Osteoblast (primary cell): Measurements from ENCODE around the gene GASK1A. TPM values are rescaled to one million over a fixed set of nuclear protein-coding genes. Genes with fewer than 3 reads are reported as not detected.

ENCODE experiments used
- DNase-seq: peaks from one replicate; pipeline ENCODE4 v3.0.0; 2011; ENCODE audit warnings: low spot score, mixed read lengths; ENCODE audit not compliant: insufficient read length; ENCODE audit errors: missing footprints
- H2AFZ ChIP-seq: 2 replicates; pipeline ENCODE4 v1.6.0; 2011; ENCODE audit warnings: mild to moderate bottlenecking, low read length
- H3K27ac ChIP-seq: 2 replicates; pipeline ENCODE4 v1.5.1; 2011; ENCODE audit warnings: mild to moderate bottlenecking, low read depth, low read length, moderate library complexity
- H3K27me3 ChIP-seq: 2 replicates; pipeline ENCODE4 v1.6.0; 2012; ENCODE audit warnings: mild to moderate bottlenecking, control low read depth, inconsistent platforms, low read length, moderate library complexity; ENCODE audit not compliant: insufficient read depth
- H3K36me3 ChIP-seq: 2 replicates; pipeline ENCODE4 v1.5.1; 2011; ENCODE audit warnings: mild to moderate bottlenecking, low read length, control low read depth, moderate library complexity; ENCODE audit not compliant: insufficient read depth
- H3K4me1 ChIP-seq: 2 replicates; pipeline ENCODE4 v1.5.1; 2011; ENCODE audit warnings: mild to moderate bottlenecking, low read length, control low read depth, moderate library complexity; ENCODE audit not compliant: insufficient read depth
- H3K4me2 ChIP-seq: 2 replicates; pipeline ENCODE4 v1.6.0; 2011; ENCODE audit warnings: mild to moderate bottlenecking, low read length; ENCODE audit not compliant: insufficient read depth
- H3K4me3 ChIP-seq: fragments of 200-600 bp; sonication (generic); 3 replicates; pipeline ENCODE4 v1.5.1; 2012; ENCODE audit warnings: mild to moderate bottlenecking, low read length, inconsistent platforms; ENCODE audit not compliant: insufficient read depth
- H3K79me2 ChIP-seq: 2 replicates; pipeline ENCODE4 v1.6.0; 2012; ENCODE audit warnings: mild to moderate bottlenecking, low read length, control low read depth, inconsistent platforms; ENCODE audit not compliant: insufficient read depth
- H3K9me3 ChIP-seq: 2 replicates; pipeline ENCODE4 v1.5.1; 2011; ENCODE audit warnings: low read depth, low read length, control low read depth
- H4K20me1 ChIP-seq: 2 replicates; pipeline ENCODE4 v1.6.0; 2012; ENCODE audit warnings: mild to moderate bottlenecking, low read length, control low read depth; ENCODE audit not compliant: insufficient read depth
- CTCF ChIP-seq: IDR thresholded peaks from 2 replicates; pipeline ENCODE4 v1.5.1; 2011; ENCODE audit warnings: mild to moderate bottlenecking, low read depth, low read length, moderate library complexity; ENCODE audit errors: extremely low read depth
- total RNA-seq: library from RNA; depleted of rRNA; stranded (reverse); fragments of >200 nt; gene quantifications from 2 replicates; pipeline ENCODE4 v1.2.3, GENCODE V29; 2012

GASK1A gene
- total RNA-seq, 1 donor = 0.72 TPM

- no peaks in the 10 kb centered on the region for H3K9me3 ChIP-seq
- no peaks in the 10 kb centered on the region for H4K20me1 ChIP-seq
- H2AFZ ChIP-seq = peak overlapping the region; percentile 86
- TF ChIP-seq CTCF = no peak
- H3K27ac ChIP-seq = peak overlapping the region; percentile 64
- DNase-seq = peak; percentile 84
- no peaks in the 10 kb centered on the region for H3K36me3 ChIP-seq
- peaks cover 16% of the 10 kb centered on the region for H3K4me1 ChIP-seq
- H3K79me2 ChIP-seq = no peaks in the 10 kb centered on the region
- peak overlapping the region; percentile 72 for H3K4me2 ChIP-seq
- H3K27me3 ChIP-seq = peaks cover 4% of the 10 kb centered on the region
- peak overlapping the region; percentile 9 for H3K4me3 ChIP-seq
These were observed 22.0 kb downstream of the GASK1A start for GRCh38 chr3:43001094-43001553.

DNA sequence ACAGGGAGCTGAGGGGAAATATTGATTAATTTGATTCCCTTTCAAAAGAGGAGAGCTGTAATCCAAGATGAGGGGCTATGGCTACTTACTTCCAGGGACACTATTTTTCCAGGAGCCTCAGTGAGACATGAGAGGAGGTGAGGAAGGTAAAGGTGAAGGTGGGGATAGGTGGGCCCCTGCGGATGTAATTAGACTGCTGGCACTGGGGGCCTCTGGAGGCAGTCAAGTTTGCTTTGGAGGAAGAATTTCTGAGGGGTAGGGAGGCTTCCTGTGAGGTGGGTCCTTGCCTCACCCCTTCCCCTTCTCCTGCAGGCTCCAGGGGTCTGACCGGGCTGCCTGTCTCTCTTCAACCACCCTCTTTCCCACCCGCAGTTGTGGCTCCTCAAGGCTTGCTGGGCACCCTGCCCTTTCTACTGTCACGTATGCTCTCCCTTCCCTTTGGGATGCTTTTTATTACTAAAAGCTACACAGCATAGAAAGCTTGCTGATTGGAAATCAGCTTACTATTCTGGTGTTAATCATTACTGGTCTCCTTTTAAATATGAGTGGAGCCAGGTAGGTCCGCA, 22.5 kb downstream of the GASK1A start:
- Histone ChIP-seq H2AFZ (peak overlapping the region; percentile 28), H3K4me2 (peak overlapping the region; percentile 72), H3K27ac (no peak overlapping the region), H4K20me1 (no peaks in the 10 kb centered on the region), H3K36me3 (no peaks in the 10 kb centered on the region), H3K79me2 (no peaks in the 10 kb centered on the region), H3K4me1 (peaks cover 16% of the 10 kb centered on the region), H3K27me3 (peaks cover 4% of the 10 kb centered on the region), H3K4me3 (no peak overlapping the region), H3K9me3 (no peaks in the 10 kb centered on the region)
- TF ChIP-seq CTCF = no peak
- no peak for DNase-seq

- no peak for TF ChIP-seq CTCF
- Histone ChIP-seq H3K9me3 (no peaks in the 10 kb centered on the region), H3K4me1 (peaks cover 16% of the 10 kb centered on the region), H3K27me3 (peaks cover 2% of the 10 kb centered on the region), H2AFZ (no peak overlapping the region), H3K79me2 (no peaks in the 10 kb centered on the region), H3K4me3 (no peak overlapping the region), H4K20me1 (no peaks in the 10 kb centered on the region), H3K36me3 (no peaks in the 10 kb centered on the region), H3K27ac (no peak overlapping the region), H3K4me2 (no peak overlapping the region)
- DNase-seq = no peak
These were observed 25.2 kb downstream of the GASK1A start for GRCh38 chr3:43004282-43004681.

GRCh38 chr3:43005253-43005652, 26.1 kb downstream of the GASK1A start:
- no peaks in the 10 kb centered on the region for H3K9me3 ChIP-seq
- no peak overlapping the region for H2AFZ ChIP-seq
- no peak for DNase-seq
- H3K36me3 ChIP-seq = no peaks in the 10 kb centered on the region
- H3K27me3 ChIP-seq = no peaks in the 10 kb centered on the region
- peaks cover 16% of the 10 kb centered on the region for H3K4me1 ChIP-seq
- no peak overlapping the region for H3K4me2 ChIP-seq
- H4K20me1 ChIP-seq = no peaks in the 10 kb centered on the region
- no peak overlapping the region for H3K27ac ChIP-seq
- H3K4me3 ChIP-seq = no peak overlapping the region
- no peak for TF ChIP-seq CTCF
- H3K79me2 ChIP-seq = no peaks in the 10 kb centered on the region
